Stomach (tissue), 4 donors: ENCODE data around the gene CPNE9.

Source experiments
- CTCF ChIP-seq, 7 experiments: fragments of 450-650 bp in 4 of 7; fragments of 200-600 bp in 3 of 7; sonication (generic) in 3 of 7; IDR thresholded peaks; one replicate each; pipeline ENCODE4 v1.5.1; 2016 to 2019; ENCODE audit warnings: antibody characterized with exemption in 7 of 7, control low read depth in 2 of 7, mild to moderate bottlenecking in 1 of 7
- EP300 ChIP-seq: sonication (generic); formaldehyde crosslinking; IDR thresholded peaks from one replicate; pipeline ENCODE4 v1.6.1; 2017; ENCODE audit warnings: antibody characterized with exemption
- POLR2A ChIP-seq, 4 donors: fragments of 450-650 bp; IDR thresholded peaks; one replicate each; pipeline ENCODE4 v1.6.1; 2016; ENCODE audit warnings: antibody characterized with exemption in 4 of 4, control low read depth in 2 of 4, mild to moderate bottlenecking in 1 of 4, moderate library complexity in 1 of 4
- POLR2AphosphoS5 ChIP-seq, 3 donors: sonication (generic); formaldehyde crosslinking; IDR thresholded peaks; one replicate each; pipeline ENCODE4 v1.6.1; 2016; ENCODE audit warnings: antibody characterized with exemption in 3 of 3

- TF ChIP-seq CTCF (IDR thresholded peaks at IDR 0.05) (no peak), POLR2AphosphoS5 (IDR thresholded peaks at IDR 0.05) (no peak), POLR2A (IDR thresholded peaks at IDR 0.05) (no peak), EP300 (no peak)
Measured at GRCh38 chr3:9690451-9691450, 12.9 kb upstream of the CPNE9 start.
